Limb (tissue), 2 donors: ENCODE measurements around the gene MPZL1.

Experiments
- DNase-seq, 2 donors: peaks; one replicate each; pipeline ENCODE4 v3.0.0-alpha.2; 2016; ENCODE audit errors: extremely low spot score in 2 of 2

MPZL1 gene

DNA sequence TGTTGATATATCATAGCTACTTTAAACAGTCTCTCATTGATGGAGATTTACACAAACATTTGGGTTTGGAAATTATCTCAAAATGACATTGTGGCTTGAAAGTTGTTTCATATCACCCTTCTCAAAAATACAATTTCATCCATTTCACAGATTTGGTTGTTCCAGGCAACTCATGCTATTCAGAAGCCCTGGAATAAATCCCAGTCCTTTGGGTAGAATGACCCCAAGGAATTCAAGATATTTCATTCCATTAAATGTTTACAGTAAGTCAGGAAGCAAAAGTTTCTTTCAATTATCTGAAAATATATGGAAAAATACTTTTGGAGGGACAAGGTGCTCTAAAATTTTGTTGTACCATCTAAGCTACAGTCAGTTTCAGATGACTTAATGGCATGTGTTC is 27.1 kb downstream of the MPZL1 start:
- DNase-seq: no peak

- DNase-seq: no peak
Observed at GRCh38 chr1:167749741-167750140, 28.0 kb downstream of the MPZL1 start.

DNA sequence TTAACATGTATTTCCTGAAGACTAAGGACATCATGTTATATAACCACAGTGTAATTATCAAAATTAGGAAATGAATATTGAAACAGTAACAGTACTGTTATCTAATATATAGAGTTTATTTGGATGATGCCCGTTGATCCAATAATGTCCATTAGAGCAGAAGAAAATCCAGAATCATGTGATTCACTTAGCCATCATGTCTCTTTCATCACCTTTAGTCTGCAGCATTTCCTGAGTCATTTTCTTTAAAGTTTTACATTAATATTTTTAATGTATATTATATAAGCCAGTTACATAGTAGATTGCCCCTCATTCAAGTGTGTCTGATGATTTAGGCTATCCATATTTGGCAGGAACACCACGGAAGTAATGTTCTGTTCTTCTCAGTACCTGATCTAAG is 28.9 kb downstream of the MPZL1 start:
- no peak for DNase-seq

DNA sequence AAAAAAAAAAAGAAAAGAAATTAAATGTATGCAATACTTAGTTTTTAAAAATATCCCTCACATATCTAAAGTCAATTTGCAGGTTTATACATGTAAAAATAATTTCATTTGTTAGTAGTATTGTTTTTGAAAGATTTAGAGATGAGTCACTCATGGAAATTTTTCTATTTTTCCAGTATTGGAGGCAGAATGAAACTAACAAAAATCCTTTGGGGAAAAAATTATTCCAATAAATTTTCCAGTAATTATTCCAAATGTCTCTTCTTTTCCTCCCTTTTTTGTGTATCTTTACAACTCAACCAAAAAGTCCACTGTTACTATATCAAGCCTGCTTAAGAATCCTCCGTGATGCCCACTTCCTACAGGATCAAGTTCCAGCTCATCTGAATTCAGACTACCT is 29.9 kb downstream of the MPZL1 start:
- DNase-seq: no peak

DNA sequence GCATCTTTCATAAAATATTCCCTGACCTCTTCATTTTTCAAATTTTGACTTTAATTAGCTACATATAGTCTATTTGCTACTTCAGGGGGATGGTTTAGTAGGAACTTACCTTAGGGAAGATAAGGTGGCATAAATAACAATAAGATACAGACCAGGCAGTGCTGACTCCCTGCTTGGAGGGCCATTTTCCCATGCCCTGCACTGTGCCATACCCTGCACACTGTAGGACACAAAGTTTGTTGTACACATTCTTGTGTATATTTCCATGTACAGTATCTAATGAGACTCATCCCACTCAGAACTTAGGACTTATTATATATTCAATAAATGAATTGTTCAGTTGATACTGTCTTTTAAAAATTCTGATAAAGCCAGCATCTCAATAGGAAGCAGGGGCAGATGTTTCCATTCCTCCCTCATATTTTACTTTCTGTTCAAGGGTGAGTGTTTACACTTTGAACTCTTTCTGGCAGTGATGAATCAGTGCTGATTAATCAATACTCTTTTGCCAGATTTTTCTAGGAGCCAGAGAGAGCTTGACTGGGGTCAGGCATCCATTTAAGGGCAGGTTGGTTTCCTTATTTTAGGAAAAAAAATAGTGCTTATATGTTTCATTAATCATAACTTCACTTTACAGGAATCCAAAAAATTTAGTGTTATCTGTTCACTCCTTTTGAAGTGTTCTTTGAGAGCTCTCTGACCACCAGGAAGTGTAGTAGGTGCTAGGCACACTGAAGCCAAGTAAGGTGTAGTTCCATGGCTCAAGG is 30.6 kb downstream of the MPZL1 start:
- DNase-seq: no peak

DNA sequence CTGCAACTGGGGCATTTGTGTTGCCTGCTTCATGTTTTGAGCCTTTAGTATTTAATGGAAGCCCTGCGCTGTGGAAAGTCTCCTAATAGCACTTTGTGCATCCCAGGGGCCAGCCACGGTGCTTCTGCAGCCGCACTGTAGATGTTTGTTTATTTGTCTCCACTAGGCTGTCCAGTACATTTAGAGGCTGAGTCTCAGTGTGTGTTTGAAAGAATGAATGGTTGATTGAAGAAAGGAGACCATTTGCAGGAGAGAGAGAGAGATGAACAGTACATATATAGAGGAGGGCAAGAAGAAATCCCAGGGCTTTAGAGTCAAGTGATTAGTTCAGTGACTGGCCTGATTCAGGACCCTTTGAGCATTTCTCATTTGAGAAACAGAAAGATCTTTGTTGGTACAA is 33.9 kb downstream of the MPZL1 start:
- DNase-seq: no peak

DNA sequence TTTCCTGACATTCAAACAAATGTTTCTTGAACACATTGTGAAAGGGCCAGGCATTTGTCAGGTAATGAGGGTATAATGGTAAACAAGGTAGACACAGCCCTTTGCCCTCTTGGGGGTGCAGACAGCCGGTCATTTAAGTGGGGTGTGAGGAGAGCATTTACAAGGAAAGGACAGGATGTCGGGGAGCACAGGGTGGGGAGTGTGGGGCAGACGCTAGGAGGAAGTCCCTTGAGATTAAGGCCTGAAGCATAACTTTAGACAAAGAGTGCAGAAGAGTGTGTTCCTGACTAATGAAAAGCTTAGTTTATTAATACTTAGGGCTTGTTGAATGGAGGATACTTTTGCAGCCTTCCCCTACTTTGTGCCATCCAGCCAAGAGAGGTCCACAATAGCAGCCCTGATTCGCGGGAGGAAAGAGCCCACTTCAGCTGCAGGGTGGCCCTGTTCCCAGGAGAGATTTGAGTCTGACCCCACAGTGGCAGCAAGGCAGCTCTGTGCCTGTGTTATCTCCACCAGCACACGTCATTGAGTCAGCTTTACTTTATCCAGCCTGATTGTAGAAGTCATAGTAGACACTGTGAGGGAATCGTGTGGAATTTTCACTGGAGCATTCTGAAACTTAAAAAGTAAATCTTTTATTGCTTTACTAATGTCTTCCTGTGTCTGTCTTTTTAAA is 35.1 kb downstream of the MPZL1 start:
- DNase-seq: no peak

DNA sequence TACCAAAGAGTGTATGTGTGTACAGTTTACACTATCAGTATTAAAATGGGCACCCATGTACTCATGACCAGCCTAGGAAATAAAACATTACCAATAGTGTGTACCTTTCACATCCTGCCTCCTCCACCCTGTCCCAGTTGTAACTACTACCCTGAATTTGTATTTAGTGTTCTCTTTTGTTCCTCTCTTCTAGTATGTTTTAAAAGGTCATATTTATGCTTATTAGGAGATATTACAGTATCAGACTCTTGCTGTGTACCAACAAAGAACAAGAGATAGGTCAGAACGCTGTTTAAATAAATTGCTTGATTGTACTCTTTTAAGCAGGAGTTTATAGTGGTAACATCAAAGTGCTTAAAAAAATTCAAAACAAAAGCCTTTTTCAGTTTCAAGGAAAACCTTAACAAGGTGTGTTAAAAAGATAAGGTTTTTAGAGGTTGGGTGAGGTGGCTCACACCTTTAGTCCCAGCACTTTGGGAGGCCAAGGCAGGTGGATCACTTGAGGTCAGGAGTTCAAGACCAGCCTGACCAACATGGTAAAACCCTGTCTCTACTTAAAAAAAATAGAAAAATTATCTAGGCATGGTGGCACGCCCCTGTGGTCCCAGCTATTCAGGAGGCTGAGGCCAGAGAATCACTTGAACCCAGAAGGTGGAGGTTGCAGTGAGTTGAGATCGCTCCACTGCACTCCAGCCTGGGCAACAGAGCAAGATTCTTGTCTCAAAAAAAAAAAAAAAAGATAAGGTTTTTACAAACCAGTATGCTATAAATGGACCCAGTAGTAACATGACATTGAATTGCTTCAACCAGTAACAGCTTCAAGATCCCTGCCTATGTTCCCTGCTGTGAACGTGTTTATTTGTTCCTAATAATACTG is 35.9 kb downstream of the MPZL1 start:
- no peak for DNase-seq

DNA sequence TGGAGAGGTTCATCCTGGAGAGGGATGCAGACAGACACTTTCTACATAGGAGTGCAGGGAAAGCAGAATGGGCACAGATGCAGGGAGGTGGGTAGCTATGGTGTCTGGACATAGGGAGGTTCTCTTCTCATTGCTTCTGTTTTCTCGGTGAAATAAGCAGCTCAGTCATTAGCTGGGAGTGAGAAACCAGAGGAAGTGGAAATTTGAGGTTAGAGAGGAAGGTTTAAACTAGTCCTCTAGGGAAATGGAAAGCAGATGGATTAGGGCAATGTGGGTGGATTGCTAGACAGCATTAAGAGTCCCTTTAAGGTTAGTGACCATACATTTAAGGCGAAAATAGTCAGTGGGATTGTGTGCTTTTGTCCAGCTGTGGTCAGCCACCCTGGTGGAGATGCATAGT is 39.6 kb downstream of the MPZL1 start:
- no peak for DNase-seq

DNA sequence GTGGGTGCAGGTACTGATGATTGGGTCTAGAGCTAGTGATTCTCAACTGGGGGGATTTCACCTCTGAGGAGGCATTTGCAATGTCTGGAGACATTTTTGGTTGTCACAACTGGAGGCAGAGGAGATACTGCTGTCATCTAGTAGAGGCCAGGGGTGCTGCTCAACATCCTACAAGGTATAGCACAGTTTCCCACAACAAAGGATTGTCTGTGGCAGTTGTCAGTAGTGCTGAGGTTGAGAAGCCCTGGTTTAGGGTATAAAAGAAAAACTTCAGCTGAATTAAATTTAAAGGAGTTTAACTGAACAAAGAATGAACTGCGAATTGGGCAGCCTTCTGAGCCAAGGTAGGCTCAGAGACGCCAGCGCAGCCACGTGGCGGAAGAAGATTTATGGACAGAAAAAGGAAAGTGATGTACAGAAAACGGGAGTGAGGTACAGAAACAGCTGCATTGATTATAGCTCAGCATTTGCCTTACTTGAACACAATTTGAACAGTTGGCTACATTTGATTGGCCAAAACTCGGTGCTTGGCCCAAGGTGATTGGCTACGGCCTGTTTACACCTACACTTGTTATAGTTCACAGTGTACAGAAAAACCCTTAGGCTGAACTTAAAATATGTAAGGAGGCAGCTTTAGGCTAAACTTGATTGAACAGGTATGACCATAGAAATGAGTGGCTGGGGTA is 40.4 kb downstream of the MPZL1 start:
- no peak for DNase-seq

GRCh38 chr1:167763525-167764220 is 41.9 kb downstream of the MPZL1 start:
- DNase-seq: no peak

DNA sequence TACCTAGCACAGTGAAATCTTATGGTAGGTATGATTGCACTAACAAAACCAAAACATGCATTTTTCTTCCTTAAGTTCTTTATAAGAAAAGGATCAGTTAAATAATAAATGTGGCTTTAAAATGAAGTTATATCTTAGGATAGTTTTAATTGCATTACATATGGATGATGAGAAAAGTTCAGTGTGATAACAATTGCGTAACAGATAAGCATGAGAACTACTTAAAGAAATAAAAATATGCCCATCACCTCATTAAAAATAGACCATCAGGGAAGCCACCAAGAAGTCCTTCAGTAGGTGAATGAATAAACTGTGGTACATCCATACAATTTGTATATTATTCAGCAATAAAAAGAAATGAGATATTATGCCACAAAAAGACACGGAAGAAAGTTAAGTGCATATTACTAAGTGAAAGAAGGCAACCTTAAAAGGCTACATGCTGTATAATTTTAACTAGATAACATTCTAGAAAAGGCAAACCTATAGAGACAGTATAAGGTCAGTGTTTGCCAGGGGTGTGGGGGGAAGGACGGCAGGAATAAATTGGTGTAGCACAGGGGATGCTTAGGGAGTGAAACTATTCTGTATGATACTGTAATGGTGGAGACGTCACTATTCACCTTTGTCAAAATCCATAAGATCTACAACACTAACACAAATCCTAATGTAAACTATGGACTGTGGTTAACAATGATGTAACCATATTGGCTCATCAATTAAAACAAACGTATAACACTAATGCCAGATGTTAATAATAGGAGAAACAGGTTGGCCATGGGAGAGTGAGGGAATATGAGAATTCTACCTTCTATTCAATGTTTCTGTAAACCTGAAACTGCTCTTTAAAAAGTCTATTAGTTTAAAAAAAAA is 42.9 kb downstream of the MPZL1 start:
- DNase-seq: no peak

DNA sequence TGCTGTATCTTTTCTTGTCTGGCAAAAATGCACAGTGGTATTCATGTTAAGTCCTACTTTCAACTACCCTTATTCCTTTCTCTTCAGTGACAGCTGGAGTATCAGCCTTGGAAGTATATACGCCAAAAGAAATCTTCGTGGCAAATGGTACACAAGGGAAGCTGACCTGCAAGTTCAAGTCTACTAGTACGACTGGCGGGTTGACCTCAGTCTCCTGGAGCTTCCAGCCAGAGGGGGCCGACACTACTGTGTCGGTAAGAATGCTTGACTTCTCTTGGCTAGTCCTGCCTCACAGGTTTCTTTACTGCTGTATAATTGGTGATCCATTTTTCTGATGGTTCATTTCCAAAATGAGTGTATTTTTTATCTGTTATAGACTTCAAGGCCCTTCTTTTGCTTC is 43.7 kb downstream of the MPZL1 start:
- DNase-seq: no peak

DNA sequence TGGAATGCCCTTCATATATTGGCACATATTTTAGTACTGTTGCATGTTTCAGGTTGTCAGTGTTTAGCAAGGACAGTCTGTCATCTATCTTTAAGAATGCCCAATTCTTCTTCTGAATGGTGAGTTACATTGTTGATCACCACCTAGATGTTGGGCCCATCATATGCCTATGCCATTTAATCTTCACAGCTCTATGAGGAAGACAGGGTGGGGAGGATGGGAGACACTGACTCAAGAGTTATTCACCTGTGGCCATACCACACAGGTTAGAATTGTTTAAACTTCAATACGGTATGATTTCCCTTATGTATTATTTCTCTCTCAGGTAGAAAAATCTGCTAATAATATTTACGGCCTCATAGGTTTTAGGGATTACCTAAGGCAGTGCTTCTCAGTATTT is 44.8 kb downstream of the MPZL1 start:
- no peak for DNase-seq

DNA sequence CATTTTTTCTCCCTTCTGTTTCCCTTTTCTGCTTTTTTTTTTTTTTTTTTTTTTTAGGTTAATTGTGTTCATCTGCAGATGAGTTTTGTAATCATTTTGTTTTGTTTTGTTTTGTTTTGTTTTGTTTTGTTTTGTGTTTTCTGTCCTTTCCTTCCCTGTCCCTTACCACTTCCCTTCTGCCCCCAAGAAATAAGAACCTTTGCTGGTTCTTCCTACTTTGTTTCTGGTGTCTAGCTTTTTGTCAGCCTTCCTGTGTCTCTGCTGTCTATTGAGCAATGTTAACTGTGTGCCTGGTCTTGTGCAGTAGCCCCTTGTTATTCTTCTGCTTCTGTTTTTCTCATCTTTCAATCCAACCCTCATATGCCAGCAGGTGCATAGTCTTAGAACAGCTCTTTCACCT is 46.0 kb downstream of the MPZL1 start:
- no peak for DNase-seq

DNA sequence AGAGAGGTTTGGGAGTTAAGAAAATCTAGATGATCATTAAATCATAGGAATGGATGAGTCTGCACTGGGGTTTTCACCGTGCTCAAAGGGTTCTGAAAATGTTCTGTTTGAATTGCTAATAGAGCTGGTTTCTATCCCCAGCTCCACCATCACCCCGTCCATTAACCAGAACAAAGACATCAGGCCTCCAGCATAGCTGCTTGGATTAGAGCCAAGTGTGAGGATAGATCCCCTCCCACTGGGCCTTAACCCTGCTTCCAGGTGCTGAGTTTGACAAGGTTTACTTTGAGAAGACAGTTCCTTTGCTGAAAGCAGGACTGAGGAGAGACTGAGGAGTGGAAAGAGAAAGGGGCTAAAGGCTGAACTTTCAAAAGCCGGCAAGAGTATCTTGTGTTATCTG is 48.3 kb downstream of the MPZL1 start:
- DNase-seq: no peak

- DNase-seq: no peak
Observed at GRCh38 chr1:167772436-167772835, 50.7 kb downstream of the MPZL1 start.

GRCh38 chr1:167773516-167773915 is 51.7 kb downstream of the MPZL1 start:
- no peak for DNase-seq

- no peak for DNase-seq
Observed at GRCh38 chr1:167774710-167775109, 52.9 kb downstream of the MPZL1 start.

DNA sequence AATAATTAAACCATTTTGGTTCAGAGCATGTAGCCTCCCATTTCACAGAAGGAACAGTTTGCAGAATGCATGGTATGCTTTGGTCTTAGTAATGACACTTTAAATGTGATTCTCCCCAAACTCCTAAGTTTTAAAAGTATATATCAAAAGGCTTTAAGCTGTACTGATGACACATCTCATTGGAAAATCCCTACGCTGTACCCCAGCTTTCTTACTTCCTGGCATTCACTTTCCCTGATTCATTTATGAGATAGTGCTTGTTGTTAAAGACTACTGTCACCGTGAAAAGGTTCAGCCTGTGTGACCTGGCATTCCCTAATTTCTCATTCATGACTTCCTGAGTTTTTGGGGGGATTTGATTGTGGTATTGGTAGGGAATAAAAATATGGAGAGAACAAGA is 53.4 kb downstream of the MPZL1 start:
- no peak for DNase-seq
